Osteoblast (primary cell): ENCODE data around the gene DRAM1. TPM values are rescaled to one million over a fixed set of nuclear protein-coding genes. Genes with fewer than 3 reads are reported as not detected.

Experiments
- DNase-seq: peaks from one replicate; pipeline ENCODE4 v3.0.0; 2011; ENCODE audit warnings: low spot score, mixed read lengths; ENCODE audit not compliant: insufficient read length; ENCODE audit errors: missing footprints
- H2AFZ ChIP-seq: 2 replicates; pipeline ENCODE4 v1.6.0; 2011; ENCODE audit warnings: mild to moderate bottlenecking, low read length
- H3K27ac ChIP-seq: 2 replicates; pipeline ENCODE4 v1.5.1; 2011; ENCODE audit warnings: mild to moderate bottlenecking, low read depth, low read length, moderate library complexity
- H3K27me3 ChIP-seq: 2 replicates; pipeline ENCODE4 v1.6.0; 2012; ENCODE audit warnings: mild to moderate bottlenecking, control low read depth, inconsistent platforms, low read length, moderate library complexity; ENCODE audit not compliant: insufficient read depth
- H3K36me3 ChIP-seq: 2 replicates; pipeline ENCODE4 v1.5.1; 2011; ENCODE audit warnings: mild to moderate bottlenecking, low read length, control low read depth, moderate library complexity; ENCODE audit not compliant: insufficient read depth
- H3K4me1 ChIP-seq: 2 replicates; pipeline ENCODE4 v1.5.1; 2011; ENCODE audit warnings: mild to moderate bottlenecking, low read length, control low read depth, moderate library complexity; ENCODE audit not compliant: insufficient read depth
- H3K4me2 ChIP-seq: 2 replicates; pipeline ENCODE4 v1.6.0; 2011; ENCODE audit warnings: mild to moderate bottlenecking, low read length; ENCODE audit not compliant: insufficient read depth
- H3K4me3 ChIP-seq: fragments of 200-600 bp; sonication (generic); 3 replicates; pipeline ENCODE4 v1.5.1; 2012; ENCODE audit warnings: mild to moderate bottlenecking, low read length, inconsistent platforms; ENCODE audit not compliant: insufficient read depth
- H3K79me2 ChIP-seq: 2 replicates; pipeline ENCODE4 v1.6.0; 2012; ENCODE audit warnings: mild to moderate bottlenecking, low read length, control low read depth, inconsistent platforms; ENCODE audit not compliant: insufficient read depth
- H3K9me3 ChIP-seq: 2 replicates; pipeline ENCODE4 v1.5.1; 2011; ENCODE audit warnings: low read depth, low read length, control low read depth
- H4K20me1 ChIP-seq: 2 replicates; pipeline ENCODE4 v1.6.0; 2012; ENCODE audit warnings: mild to moderate bottlenecking, low read length, control low read depth; ENCODE audit not compliant: insufficient read depth
- CTCF ChIP-seq: IDR thresholded peaks from 2 replicates; pipeline ENCODE4 v1.5.1; 2011; ENCODE audit warnings: mild to moderate bottlenecking, low read depth, low read length, moderate library complexity; ENCODE audit errors: extremely low read depth
- total RNA-seq: library from RNA; depleted of rRNA; stranded (reverse); fragments of >200 nt; gene quantifications from 2 replicates; pipeline ENCODE4 v1.2.3, GENCODE V29; 2012

DRAM1 gene
- total RNA-seq, 1 donor: 141 TPM

GRCh38 chr12:101923045-101923718, 45.8 kb downstream of the DRAM1 start:
- no peak for DNase-seq
- peaks cover 44% of the 10 kb centered on the region for H3K4me1 ChIP-seq
- no peaks in the 10 kb centered on the region for H4K20me1 ChIP-seq

GRCh38 chr12:101924618-101925017, 47.2 kb downstream of the DRAM1 start:
- H3K27me3 ChIP-seq: no peaks in the 10 kb centered on the region
- H3K27ac ChIP-seq: peak overlapping the region; percentile 88
- no peaks in the 10 kb centered on the region for H4K20me1 ChIP-seq
- no peaks in the 10 kb centered on the region for H3K36me3 ChIP-seq
- H3K79me2 ChIP-seq: no peaks in the 10 kb centered on the region
- no peak overlapping the region for H3K4me3 ChIP-seq
- H2AFZ ChIP-seq: no peak overlapping the region
- H3K4me2 ChIP-seq: peak overlapping the region; percentile 28
- no peak for DNase-seq
- H3K4me1 ChIP-seq: peaks cover 44% of the 10 kb centered on the region
- TF ChIP-seq CTCF: no peak
- no peaks in the 10 kb centered on the region for H3K9me3 ChIP-seq

More at GRCh38 chr12:101923045-101923718, 45.8 kb downstream of the DRAM1 start:
- TF ChIP-seq CTCF: no peak
- no peaks in the 10 kb centered on the region for H3K27me3 ChIP-seq
- H3K9me3 ChIP-seq: no peaks in the 10 kb centered on the region
- no peak overlapping the region for H3K27ac ChIP-seq
- H3K79me2 ChIP-seq: no peaks in the 10 kb centered on the region
- no peak overlapping the region for H3K4me2 ChIP-seq
- H3K4me3 ChIP-seq: no peak overlapping the region
- no peak overlapping the region for H2AFZ ChIP-seq
- H3K36me3 ChIP-seq: no peaks in the 10 kb centered on the region

GRCh38 chr12:101925361-101925760, 48.0 kb downstream of the DRAM1 start:
- H3K9me3 ChIP-seq: no peaks in the 10 kb centered on the region
- no peaks in the 10 kb centered on the region for H4K20me1 ChIP-seq
- H3K36me3 ChIP-seq: no peaks in the 10 kb centered on the region
- DNase-seq: peak; percentile 92
- H3K27me3 ChIP-seq: no peaks in the 10 kb centered on the region
- H3K4me1 ChIP-seq: peaks cover 42% of the 10 kb centered on the region
- no peak overlapping the region for H2AFZ ChIP-seq
- peak overlapping the region; percentile 28 for H3K4me2 ChIP-seq
- H3K79me2 ChIP-seq: no peaks in the 10 kb centered on the region
- TF ChIP-seq CTCF: no peak
- peak overlapping the region; percentile 88 for H3K27ac ChIP-seq
- H3K4me3 ChIP-seq: no peak overlapping the region

- Histone ChIP-seq H3K27me3 (no peaks in the 10 kb centered on the region), H3K4me1 (peaks cover 38% of the 10 kb centered on the region), H2AFZ (no peak overlapping the region), H3K79me2 (no peaks in the 10 kb centered on the region), H3K4me2 (peak overlapping the region; percentile 45), H3K9me3 (no peaks in the 10 kb centered on the region), H3K27ac (peak overlapping the region; percentile 88), H3K4me3 (no peak overlapping the region), H3K36me3 (no peaks in the 10 kb centered on the region), H4K20me1 (no peaks in the 10 kb centered on the region)
- DNase-seq: no peak
- no peak for TF ChIP-seq CTCF
These were observed 48.6 kb downstream of the DRAM1 start for GRCh38 chr12:101925935-101926334.
